Trophoblast cell (in vitro differentiated cells and primary cell): ENCODE data around the gene ASIC2.

Experiments used
- DNase-seq, 2 donors: peaks; one replicate each; pipeline ENCODE4 v3.0.0-alpha.2; 2016
- H2AFZ ChIP-seq: 2 replicates; pipeline ENCODE4 v1.6.1; 2013; ENCODE audit warnings: low read length, moderate library complexity, mild to moderate bottlenecking; ENCODE audit not compliant: insufficient read depth, poor library complexity
- H2AK5ac ChIP-seq: 2 replicates; pipeline ENCODE4 v1.6.1; 2013; ENCODE audit warnings: mild to moderate bottlenecking, low read length
- H2BK120ac ChIP-seq: 2 replicates; pipeline ENCODE4 v1.6.1; 2013; ENCODE audit warnings: low read length, mild to moderate bottlenecking, moderate library complexity; ENCODE audit not compliant: insufficient read depth, poor library complexity
- H2BK12ac ChIP-seq: 2 replicates; pipeline ENCODE4 v1.6.1; 2013; ENCODE audit warnings: mild to moderate bottlenecking, low read length, moderate library complexity
- H2BK5ac ChIP-seq: 2 replicates; pipeline ENCODE4 v1.6.1; 2013; ENCODE audit warnings: low read length, low read depth, moderate library complexity, mild to moderate bottlenecking; ENCODE audit not compliant: poor library complexity
- H3K14ac ChIP-seq: 2 replicates; pipeline ENCODE4 v1.6.1; 2013; ENCODE audit warnings: mild to moderate bottlenecking, low read length
- H3K18ac ChIP-seq: 2 replicates; pipeline ENCODE4 v1.6.1; 2013; ENCODE audit warnings: mild to moderate bottlenecking, low read length
- H3K23ac ChIP-seq: 2 replicates; pipeline ENCODE4 v1.6.1; 2013; ENCODE audit warnings: low read length
- H3K27ac ChIP-seq: 2 replicates; pipeline ENCODE4 v1.5.1; 2013; ENCODE audit warnings: low read depth, mild to moderate bottlenecking, inconsistent platforms, low read length, moderate library complexity
- H3K27me3 ChIP-seq: 2 replicates; pipeline ENCODE4 v1.6.1; 2013; ENCODE audit warnings: inconsistent platforms, mild to moderate bottlenecking, low read length, moderate library complexity; ENCODE audit not compliant: insufficient read depth
- H3K36me3 ChIP-seq, 2 experiments: 1 replicate in 1 of 2; 2 replicates in 1 of 2; pipeline ENCODE4 v1.6.1; 2013; ENCODE audit warnings: low read length in 2 of 2, mild to moderate bottlenecking in 2 of 2, moderate library complexity in 1 of 2; ENCODE audit not compliant: insufficient read depth in 2 of 2, control insufficient read depth in 1 of 2
- H3K4ac ChIP-seq: 2 replicates; pipeline ENCODE4 v1.6.1; 2013; ENCODE audit warnings: low read depth, mild to moderate bottlenecking, low read length, moderate library complexity
- H3K4me1 ChIP-seq, 2 experiments: 1 replicate in 1 of 2; 2 replicates in 1 of 2; pipeline ENCODE4 v1.6.1; 2013; ENCODE audit warnings: low read length in 2 of 2, mild to moderate bottlenecking in 2 of 2, moderate library complexity in 1 of 2; ENCODE audit not compliant: insufficient read depth in 2 of 2, control insufficient read depth in 1 of 2
- H3K4me2 ChIP-seq: 2 replicates; pipeline ENCODE4 v1.6.1; 2013; ENCODE audit warnings: inconsistent platforms, mild to moderate bottlenecking, low read length, moderate library complexity
- H3K4me3 ChIP-seq: 2 replicates; pipeline ENCODE4 v1.5.1; 2013; ENCODE audit warnings: mild to moderate bottlenecking, low read depth, low read length, inconsistent platforms
- H3K79me1 ChIP-seq: one replicate; pipeline ENCODE4 v1.6.1; 2013; ENCODE audit warnings: low read length
- H3K79me2 ChIP-seq: 2 replicates; pipeline ENCODE4 v1.6.1; 2013; ENCODE audit warnings: low read length, mild to moderate bottlenecking; ENCODE audit not compliant: control insufficient read depth, insufficient read depth, poor library complexity
- H3K9ac ChIP-seq: 2 replicates; pipeline ENCODE4 v1.6.1; 2013; ENCODE audit warnings: mild to moderate bottlenecking, low read length
- H3K9me3 ChIP-seq: 2 replicates; pipeline ENCODE4 v1.6.1; 2013; ENCODE audit warnings: low read depth, mild to moderate bottlenecking, control low read depth, inconsistent platforms, low read length; ENCODE audit not compliant: insufficient read depth
- H4K12ac ChIP-seq: 2 replicates; pipeline ENCODE4 v1.6.1; 2013; ENCODE audit warnings: low read depth, mild to moderate bottlenecking, low read length, moderate library complexity
- H4K8ac ChIP-seq: 2 replicates; pipeline ENCODE4 v1.6.1; 2013; ENCODE audit warnings: low read depth, mild to moderate bottlenecking, low read length, moderate library complexity
- H4K91ac ChIP-seq: one replicate; pipeline ENCODE4 v1.6.1; 2013; ENCODE audit warnings: low read depth, mild to moderate bottlenecking, low read length, moderate library complexity
- WGBS: extraction: QIAGEN DNeasy Blood & Tissue Kit; methylation state at CpG from one replicate; pipeline ENCODE4 v1.1.7; 2013; ENCODE audit warnings: missing lambda C conversion rate; ENCODE audit not compliant: insufficient read length, insufficient coverage; ENCODE audit errors: extremely low coverage; 5-methylcytosine and 5-hydroxymethylcytosine counted together

Gene ASIC2

DNA sequence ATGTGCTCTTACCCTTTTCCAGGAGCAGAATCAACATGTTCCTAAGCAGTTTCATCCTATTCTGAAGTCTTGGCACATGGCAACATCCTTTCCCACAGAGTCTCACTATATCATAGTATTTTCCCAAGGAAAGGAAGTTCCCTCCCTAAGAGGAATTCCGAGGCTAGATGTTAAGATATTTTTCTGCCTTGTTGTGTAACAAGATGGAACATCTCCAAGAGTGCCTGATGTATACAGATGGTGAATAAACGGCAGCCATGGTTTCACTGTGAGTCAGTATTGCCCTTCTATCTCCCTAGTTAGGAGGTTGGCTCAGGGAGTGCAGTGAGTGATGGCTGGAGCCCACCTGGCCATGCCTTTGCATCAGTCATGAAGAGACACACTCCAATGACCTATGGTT, 253.2 kb downstream of the ASIC2 start:
- Histone ChIP-seq H3K4me1 (no peaks in the 10 kb centered on the region), H4K91ac (no peak overlapping the region), H3K4me3 (no peak overlapping the region), H3K9ac (no peak overlapping the region), H3K4me2 (no peak overlapping the region), H3K9me3 (no peaks in the 10 kb centered on the region), H3K36me3 (no peaks in the 10 kb centered on the region), H3K4ac (no peak overlapping the region), H2AK5ac (no peak overlapping the region), H2BK120ac (no peak overlapping the region), H3K23ac (no peak overlapping the region), H2BK5ac (no peak overlapping the region), H2AFZ (no peak overlapping the region), H3K14ac (no peak overlapping the region), H4K8ac (no peak overlapping the region), H4K12ac (no peak overlapping the region), H2BK12ac (no peak overlapping the region), H3K79me2 (no peaks in the 10 kb centered on the region), H3K27me3 (no peaks in the 10 kb centered on the region), H3K79me1 (no peaks in the 10 kb centered on the region), H3K18ac (no peak overlapping the region), H3K27ac (no peak overlapping the region)
- DNase-seq: peak in 1 of 2 donors; percentile 23
- no CpG with 5 or more reads among the region's 2 CpGs for WGBS

DNA sequence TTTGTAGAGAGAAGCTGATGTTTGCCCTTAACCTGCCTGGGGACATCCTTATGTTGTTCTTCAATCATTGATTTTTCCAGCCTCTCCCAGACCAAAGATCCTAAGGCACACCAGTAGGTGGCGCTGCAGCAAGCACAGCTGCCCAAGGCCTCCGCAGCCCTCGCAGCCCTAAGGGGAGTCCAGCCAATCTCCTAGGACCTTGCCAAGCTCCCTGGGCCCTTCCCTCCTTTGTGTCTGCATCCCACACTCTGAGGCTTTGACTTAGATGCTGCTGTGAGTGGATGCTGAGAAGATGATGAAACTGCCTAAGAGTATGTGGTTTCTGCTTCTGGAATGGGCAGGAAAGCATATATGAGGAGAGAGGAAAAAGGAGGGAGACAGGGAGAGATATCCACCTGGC, 254.4 kb downstream of the ASIC2 start:
- Histone ChIP-seq H4K91ac (no peak overlapping the region), H3K4me3 (no peak overlapping the region), H3K9ac (no peak overlapping the region)

GRCh38 chr17:33033176-33033575, 259.9 kb downstream of the ASIC2 start:
- H3K79me1 ChIP-seq: no peaks in the 10 kb centered on the region
- no peak overlapping the region for H2AFZ ChIP-seq
- no peaks in the 10 kb centered on the region for H3K27me3 ChIP-seq
- whole genome bisulfite sequencing: no CpG with 5 or more reads among the region's 4 CpGs
- no peak overlapping the region for H4K91ac ChIP-seq
- H3K9me3 ChIP-seq: peaks cover 2% of the 10 kb centered on the region
- no peak overlapping the region for H3K14ac ChIP-seq
- no peak overlapping the region for H3K4me2 ChIP-seq
- H3K36me3 ChIP-seq: no peaks in the 10 kb centered on the region
- H4K12ac ChIP-seq: no peak overlapping the region
- H3K27ac ChIP-seq: no peak overlapping the region
- H3K4me3 ChIP-seq: no peak overlapping the region
- H2BK12ac ChIP-seq: no peak overlapping the region
- no peaks in the 10 kb centered on the region for H3K79me2 ChIP-seq
- no peak overlapping the region for H2BK5ac ChIP-seq
- H4K8ac ChIP-seq: no peak overlapping the region
- no peak overlapping the region for H3K9ac ChIP-seq
- no peak for DNase-seq
- H3K4me1 ChIP-seq: no peaks in the 10 kb centered on the region
- H2AK5ac ChIP-seq: no peak overlapping the region
- H3K18ac ChIP-seq: no peak overlapping the region
- no peak overlapping the region for H3K23ac ChIP-seq
- no peak overlapping the region for H3K4ac ChIP-seq
- H2BK120ac ChIP-seq: no peak overlapping the region

More for the DNA sequence above, 254.4 kb downstream of the ASIC2 start:
- H3K14ac ChIP-seq: no peak overlapping the region
- H3K23ac ChIP-seq: no peak overlapping the region
- WGBS: no CpG with 5 or more reads among the region's 3 CpGs
- no peaks in the 10 kb centered on the region for H3K79me1 ChIP-seq
- no peak overlapping the region for H3K4me2 ChIP-seq
- H2BK120ac ChIP-seq: no peak overlapping the region
- H3K9me3 ChIP-seq: peaks cover 2% of the 10 kb centered on the region
- H2BK12ac ChIP-seq: no peak overlapping the region
- H3K27ac ChIP-seq: no peak overlapping the region
- no peak overlapping the region for H2AK5ac ChIP-seq
- no peaks in the 10 kb centered on the region for H3K27me3 ChIP-seq
- H3K4me1 ChIP-seq: no peaks in the 10 kb centered on the region
- no peak overlapping the region for H4K12ac ChIP-seq
- H4K8ac ChIP-seq: no peak overlapping the region
- no peak overlapping the region for H2BK5ac ChIP-seq
- H3K36me3 ChIP-seq: no peaks in the 10 kb centered on the region
- no peaks in the 10 kb centered on the region for H3K79me2 ChIP-seq
- no peak overlapping the region for H3K18ac ChIP-seq
- H2AFZ ChIP-seq: no peak overlapping the region
- peak; percentile 14 to 56 for DNase-seq
- no peak overlapping the region for H3K4ac ChIP-seq

DNA sequence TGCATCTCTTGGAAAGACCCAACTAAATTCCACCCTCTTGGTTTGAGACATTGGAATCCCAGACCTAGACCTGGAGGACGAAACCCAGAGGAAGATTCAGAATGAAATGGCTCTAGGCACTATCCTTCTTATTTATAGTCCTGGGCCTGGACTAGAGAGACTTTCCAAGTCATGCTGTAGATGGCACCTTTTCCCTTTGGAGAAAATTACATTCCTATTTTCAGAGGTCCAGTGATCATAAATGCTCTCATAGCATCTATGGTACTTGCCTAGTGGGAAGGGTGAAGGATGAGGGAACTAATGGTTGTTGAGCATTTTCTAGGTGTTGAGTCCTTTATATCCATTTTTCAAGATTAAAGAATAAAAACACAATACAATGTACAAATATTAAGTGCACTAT, 264.3 kb downstream of the ASIC2 start:
- no peak for DNase-seq
- Histone ChIP-seq H3K18ac (no peak overlapping the region), H3K79me2 (no peaks in the 10 kb centered on the region), H2AFZ (no peak overlapping the region), H2BK12ac (no peak overlapping the region), H2AK5ac (no peak overlapping the region), H2BK5ac (no peak overlapping the region), H4K12ac (no peak overlapping the region), H4K91ac (no peak overlapping the region), H3K23ac (no peak overlapping the region), H3K4me1 (no peaks in the 10 kb centered on the region), H3K79me1 (no peaks in the 10 kb centered on the region), H3K4me2 (no peak overlapping the region), H2BK120ac (no peak overlapping the region), H3K27ac (no peak overlapping the region), H3K27me3 (no peaks in the 10 kb centered on the region), H3K14ac (no peak overlapping the region), H4K8ac (no peak overlapping the region), H3K9ac (no peak overlapping the region), H3K4ac (no peak overlapping the region), H3K9me3 (peaks cover under 1% of the 10 kb centered on the region), H3K36me3 (no peaks in the 10 kb centered on the region), H3K4me3 (no peak overlapping the region)
- no CpG with 5 or more reads among the region's 1 CpG for WGBS
